Hematopoietic multipotent progenitor cell treated with erythropoietin and hydrocortisone succinate and interleukin-3 and kit ligand, for 6 days (in vitro differentiated cells): ENCODE results near the gene PGC.

Source experiments
- DNase-seq: peaks from one replicate; pipeline ENCODE4 v3.0.0-alpha.2; 2015

Gene PGC

DNA sequence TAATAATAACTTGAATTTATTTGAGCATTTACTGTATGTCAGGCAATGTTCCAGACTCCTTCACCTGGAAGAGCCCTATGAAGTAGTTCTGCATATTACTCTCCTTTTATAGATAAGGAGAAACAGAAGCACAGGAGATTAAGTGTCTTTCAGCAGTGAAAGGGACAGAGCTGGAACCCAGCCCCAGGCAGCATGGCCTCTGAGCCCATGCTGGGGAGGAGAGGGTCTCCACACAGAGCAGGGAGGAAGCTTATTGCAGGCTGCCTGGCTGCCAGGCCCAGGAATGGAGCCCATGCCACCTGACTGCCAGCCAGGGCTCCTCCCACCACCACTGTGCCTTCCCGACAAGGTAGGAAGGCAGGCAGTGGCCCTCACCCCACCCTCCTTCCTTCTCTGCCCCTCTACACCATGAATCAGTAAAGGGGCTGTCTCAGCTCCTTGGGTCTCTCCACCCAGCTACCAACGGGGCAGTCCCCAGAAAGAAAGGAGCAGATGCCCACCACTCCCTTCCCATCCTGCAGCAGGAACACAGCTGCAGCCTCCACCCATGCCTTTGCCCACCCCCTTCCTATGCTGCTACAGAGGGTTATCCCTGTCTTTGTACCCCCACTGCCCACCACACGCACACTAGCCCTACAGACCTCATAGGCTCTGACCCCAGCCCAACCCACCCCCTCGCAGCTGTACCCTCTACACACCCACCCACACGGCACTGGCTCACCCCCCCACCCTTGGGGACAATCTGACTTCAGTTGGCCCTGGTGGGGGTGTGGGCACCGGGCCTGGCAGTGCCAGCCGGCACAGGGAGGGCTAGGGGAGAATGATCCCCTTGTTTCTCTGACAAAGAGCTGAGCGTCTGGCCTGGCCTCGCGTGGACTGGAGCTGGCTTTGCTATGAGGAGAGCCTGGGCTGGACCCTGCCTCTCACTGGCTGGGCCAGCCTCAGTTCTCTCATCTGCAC is 53.6 kb downstream of the PGC start:
- no peak for DNase-seq

DNA sequence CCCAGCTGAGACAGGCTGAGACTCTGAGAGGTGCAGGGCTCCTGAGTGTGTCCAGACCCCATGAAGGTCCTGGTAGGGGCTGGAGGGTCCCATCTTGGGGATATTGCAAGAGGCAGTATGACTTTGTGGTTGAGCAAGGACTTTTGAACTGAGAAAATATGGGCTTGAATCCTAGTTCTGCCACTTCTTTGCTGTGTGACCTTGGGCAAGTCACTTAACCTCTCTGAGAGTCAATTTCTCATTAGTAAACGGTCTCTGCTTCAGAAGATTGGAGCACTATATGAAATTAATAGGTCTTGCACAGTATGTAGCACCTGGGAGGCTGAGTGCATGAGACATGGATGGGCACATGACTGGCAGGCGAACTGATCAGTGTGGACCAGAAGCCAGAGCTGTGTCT is 54.5 kb downstream of the PGC start:
- no peak for DNase-seq

DNA sequence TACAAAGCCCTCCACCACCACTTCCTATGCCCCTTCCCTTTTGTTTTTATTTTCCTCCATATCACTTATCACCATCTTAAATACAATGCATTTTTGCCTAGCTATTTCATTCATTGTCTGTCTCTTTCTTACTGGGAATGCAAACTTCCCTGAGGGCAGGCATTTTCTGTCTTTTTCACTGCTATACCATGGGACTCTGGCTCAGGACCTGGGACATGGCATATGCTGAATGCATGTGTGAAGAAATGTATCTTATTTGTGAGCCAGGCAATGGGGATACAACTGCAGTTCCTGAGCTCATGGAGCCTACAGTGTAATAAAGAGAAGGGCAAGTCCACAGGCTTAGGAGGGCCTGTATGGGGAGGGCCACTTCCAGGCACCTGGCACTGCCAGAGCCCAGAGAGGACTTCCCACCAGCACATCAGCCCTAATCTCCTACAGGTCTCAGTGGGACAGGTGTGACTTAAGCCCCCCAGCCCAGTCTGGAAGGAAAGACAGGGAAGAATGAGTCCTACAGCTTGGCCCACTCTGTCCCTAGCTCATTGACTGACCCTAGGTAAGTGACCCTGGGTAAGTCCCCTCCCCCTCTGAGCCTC is 55.0 kb downstream of the PGC start:
- DNase-seq, result no peak

DNA sequence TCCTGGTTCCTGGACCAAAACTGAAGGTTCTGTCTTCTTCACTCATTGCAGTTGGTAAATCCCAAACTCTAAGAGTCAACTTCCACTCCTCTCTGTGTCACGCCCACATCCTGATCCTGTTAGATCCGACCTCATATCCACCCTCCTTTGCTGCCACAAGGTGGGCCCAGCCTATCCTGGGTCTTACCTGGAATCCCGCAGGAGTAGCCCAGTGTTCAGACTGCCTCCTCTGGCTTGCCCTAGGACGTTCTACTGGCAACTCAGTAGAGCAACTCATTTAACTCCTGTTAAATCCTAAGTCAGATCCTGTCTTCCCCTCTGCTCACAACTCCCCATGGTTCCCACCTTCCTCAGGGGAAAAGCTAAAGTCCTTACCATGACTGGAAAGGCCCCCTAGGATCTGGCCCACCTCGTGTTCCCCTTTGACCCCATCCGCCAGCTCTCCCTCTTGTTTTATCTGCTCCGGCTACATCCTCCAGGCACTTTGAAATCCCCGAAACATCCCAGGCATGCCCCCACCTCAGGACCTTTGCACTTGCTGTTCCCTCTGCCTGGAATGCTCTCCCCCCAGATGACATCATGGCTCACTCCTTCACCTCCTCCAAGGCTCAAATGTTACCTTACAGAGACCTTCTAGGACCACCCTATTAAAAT is 55.6 kb downstream of the PGC start:
- DNase-seq, result no peak

DNA sequence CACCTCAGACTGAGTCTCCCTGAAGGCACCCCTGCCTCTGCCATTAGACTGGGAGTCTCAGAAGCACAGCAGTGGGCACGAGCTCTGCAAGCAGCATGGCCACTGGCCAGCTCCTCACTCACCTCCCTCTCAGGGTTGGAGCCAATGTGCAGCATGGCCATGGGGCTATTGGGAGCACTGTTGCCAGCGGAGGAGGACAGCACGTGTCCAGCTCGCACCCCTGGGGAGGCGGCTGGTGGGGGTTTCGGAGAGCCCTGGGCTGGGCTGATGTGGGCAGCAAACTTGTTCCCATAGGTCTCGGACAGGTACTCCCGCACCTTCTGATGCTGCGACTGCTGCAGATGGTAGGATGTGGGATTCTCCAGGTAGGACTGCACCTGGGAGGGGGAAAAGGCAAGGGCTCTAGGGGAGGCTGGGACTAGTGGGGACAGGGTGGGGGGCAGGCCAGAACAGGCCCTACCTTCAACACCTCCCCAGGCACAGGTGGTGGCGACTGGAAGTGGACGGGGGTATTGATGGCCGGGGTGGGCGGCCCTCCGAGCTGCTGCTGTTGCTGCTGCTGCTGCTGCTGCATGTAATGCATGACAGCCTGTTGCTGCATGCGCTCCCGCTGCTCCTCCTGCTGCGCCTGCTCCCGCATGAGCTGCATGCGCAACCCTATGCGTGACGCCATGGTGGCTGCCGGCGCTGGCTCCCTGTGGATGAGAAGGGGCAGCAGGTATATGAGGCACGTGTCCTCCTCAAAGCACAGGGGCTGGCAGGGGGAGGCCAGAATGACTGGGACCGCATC is 56.5 kb downstream of the PGC start:
- DNase-seq, result no peak

DNA sequence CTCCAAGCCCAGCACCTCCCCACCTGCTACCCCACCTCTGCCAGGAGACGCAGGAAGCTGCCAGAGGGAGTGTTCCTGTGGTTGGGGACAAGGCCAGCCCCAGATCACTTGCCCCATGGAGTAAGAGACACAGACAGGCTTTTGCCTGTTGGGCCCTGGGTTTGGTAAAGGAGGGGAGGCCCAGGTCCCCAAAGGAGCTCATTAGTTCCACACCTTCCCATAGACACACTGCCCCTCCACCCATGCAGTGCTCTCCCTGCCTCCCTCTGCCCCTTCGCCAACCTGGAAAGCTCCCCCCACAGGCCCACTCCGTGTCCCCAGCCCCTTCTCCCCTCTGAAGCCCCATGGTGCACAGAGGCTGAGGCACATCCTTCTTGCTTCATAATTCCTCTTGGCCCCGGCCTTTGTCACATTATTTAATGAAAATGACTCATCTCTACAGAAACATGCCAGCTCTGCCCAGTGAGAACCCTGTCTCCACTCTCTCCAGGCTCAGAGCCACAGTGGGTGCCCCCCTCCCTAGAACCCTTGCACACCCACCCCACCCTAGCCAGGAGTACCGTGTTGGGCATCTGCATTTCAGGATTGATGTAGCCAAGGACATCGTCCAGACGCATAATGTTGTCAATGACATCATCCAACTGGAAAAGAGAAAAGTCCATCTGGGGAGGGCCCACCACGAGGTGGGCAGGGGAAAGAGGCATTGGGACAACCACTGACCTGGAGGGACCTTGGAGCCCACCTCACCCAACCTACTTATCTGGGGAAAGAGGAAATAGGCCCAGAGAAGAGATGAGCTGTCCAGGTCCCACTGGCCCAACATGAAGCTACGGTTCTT is 57.8 kb downstream of the PGC start:
- DNase-seq, result no peak

DNA sequence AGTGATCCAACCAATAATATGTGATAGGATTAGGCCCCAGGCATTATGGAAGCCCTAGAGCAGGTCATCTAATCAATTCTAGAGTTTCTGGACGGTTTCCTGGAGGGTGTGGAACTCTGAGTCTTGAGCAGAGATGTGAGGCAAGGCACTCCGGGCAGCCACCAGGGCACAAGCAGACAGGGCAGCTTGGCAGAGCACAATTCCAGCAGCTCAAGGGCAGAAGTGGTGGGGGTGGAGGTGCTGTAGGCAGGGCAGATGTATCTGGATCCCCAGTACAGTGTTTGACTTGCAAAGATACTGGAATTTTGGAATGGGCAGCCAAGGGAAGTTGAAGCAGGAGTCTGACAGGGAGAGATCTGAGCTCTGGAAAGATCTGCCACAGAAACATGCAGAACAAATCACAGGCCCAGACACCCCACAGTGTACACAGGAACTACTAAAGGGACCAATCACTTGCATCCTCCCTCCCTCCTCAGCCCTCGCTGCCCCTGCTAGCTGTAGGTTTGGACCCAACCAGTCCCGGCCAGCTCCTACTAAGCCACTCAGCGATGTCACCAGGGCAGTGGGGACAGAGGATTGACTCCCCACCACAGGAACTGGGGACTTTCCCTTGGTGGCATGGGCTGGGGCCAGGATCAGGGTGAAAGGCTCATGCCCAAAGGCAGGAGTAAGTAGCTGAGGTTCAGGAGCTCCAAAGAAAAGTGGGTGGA is 58.8 kb downstream of the PGC start:
- DNase-seq, result no peak

DNA sequence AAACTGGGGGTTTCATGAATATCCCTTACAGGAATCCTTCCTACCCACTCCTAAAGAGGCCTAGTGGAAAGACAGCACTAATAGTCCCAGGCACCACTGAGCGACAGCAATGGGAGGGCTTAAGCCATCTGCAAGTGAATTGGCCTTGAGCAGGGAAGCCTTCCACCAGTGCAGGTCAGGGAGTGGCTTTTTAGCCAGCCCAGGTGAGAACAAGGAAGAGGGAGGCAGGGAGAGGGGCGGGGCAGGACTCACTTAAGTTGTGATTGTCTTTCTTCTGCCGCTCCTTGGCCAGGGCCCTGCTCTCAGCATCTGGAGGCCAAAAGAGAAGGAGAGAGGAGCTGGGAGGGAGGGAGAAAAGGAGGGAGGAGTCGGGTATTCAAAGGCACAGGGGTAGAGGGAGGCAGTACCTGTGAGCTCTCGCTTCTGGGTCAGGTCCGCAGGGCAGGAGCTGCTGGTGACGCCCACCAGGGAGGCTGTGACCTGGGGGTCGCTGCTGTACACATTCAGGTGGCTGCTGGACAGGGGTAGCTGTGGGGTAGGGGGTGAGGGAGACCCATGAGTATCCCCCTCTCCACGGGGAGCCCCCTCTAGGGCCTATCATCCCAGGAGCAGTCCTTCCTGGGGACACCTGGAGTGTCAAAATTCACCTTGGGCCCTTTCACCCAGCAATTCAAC is 59.6 kb downstream of the PGC start:
- no peak for DNase-seq
